Measurements from ENCODE around the gene PTPRJ.

The PTPRJ gene

DNA sequence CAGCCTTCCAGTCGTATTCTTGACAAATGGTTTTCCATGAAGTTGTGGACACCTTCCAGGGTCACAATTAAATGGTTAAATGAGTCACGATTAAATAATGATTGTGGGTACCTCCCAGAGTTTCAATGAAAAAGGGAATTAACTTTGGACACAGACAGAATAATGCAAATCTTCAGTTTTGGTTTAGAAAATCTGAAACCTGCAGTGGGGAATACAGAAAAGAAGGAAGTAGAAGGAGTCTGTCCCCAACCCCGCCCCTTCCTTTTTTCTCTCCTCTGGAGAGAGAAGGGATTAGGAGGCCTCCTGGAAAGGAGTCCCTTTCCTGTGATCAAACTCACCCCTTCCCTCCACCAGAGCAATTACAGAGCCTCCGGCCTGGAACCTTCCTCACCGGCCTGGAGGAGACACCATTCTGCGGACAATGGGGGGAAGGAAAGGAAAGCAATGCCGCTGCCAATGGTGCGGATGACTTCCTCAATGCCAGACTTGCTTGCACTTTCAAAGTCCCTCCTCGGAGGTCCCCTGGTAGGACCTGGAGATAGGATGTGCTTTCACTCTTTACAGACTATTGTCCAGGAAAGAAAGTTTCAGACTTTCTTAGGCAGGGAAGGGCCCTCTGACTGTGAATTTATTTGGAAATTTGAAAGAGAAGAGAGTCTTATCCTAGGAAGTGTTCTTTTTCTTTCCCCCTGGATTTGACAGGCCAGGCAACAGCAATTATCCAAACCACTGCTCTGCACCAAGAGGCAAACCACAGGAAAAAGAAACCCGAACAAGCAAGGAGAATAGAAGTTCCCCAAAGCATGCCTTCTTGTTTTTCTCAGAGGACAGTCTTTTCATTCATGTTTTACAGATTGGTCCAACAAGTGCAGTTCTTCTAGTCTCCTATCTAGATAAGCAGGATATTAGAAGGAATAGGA is 86.8 kb downstream of the PTPRJ start:
- no peak for DNase-seq (ENCODE audit: low read depth)

DNA sequence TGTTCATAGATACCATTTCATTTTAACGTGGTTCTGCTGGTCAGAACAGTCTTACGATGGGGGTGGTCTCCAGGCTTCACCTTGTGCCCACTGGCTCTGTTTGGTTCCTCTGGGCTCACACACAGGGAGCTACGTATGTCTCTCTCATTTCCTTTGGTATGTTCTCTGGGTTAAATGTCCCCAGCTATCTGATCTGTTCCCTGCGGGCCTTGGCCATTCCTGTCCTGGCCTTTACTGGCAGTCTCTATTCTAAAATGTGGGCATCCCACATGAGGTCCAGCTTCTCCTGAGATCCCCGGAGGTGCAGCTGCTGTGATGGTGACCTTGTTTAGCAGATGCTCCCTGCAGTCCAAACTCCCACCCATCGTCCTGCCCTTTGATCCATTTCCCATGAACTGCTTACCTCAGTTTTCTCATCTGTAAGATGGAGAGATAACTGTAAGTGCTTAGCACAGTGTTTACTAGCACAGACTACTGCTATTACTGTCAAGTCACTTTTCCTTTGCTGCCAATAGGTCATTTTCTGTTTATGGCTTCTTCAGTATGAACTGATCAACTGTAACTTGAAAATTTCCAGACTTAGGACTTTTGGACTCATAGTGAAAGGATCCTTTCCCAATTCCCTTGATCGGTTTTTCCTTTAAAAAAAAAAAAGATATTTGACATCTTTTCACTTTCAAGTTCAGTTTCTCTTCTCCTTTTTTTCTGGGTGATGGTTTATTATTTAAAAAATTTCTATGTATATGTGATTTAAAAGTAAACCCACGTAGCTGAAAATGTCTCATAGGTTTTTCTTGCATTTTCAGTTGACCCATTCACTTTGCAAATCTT is 92.9 kb downstream of the PTPRJ start:
- DNase-seq (ENCODE audit: low read depth), result no peak

DNA sequence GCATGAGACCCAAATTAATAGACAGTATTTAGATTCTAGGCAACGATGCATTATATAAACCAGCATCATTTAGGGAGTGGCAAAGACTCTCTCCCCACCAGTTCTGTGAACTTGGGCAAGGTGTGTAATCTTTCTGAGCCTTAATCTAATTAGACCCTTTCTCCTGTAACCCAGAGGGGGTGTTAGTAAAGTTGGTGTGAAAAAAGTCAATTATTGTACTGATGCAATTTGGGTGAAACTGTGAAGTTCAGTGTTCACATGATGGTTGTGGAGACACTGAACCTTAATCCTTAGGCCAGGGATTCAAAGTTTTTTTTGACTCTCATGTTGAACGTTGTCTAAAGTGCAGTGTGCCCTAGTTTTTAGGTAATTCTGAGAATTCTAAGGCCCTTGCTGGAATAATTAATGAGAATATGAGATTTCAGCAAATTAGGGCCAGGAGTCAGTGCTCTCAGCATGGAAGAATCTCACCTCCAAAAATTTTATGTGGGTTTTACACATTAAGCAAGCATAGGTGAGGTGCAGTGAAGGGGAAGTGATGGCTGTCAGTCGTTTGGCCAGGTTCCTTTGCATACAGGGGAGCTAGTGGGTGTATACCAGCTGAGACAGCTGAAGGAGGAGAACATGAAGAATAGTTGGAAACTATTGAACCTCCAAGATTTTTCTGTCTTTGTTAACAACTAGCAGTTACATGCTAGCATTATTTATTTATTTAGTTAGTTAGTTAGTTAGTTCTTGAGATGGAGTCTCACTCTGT is 94.2 kb downstream of the PTPRJ start:
- no peak for DNase-seq (ENCODE audit: low read depth)

DNA sequence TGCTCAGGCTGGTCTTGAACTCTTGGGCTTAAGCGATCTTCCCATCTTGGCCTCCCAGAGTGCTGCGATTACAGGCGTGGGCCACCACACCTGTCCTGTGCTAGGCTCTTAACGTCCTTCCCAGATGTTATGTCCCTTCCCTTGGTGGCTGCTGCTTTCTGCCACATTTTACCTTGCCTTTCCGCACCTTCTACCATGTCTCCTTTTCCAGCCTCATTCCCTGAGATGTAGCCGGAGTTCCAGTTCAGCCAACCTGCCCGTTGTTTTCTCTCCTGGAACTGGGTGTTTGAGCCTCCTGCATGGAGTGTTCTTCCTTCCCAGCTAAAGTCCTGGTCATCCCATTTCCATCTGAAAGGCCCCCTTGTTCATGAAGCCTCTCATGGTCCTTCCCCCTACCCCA is 95.3 kb downstream of the PTPRJ start:
- no peak for DNase-seq (ENCODE audit: low read depth)

DNA sequence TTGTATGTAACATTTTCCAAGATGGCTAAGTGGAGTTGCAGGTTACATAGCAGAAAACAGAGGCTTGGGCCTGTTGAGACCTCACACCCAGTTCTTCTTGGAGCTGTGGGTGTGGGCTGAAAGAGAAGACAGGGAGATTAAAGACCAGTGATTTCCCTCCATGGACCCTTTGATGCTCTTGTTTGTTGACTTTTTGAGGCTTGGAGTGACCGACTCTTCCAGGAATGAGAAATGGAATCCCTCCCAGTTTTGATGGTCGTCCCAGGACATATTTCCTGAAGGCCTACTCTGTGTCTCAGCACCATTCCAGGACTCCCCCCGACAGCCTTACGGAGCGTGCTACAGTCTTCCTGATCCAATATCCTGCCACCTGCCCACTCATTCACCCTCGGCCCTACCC is 96.9 kb downstream of the PTPRJ start:
- no peak for DNase-seq (ENCODE audit: low read depth)

DNA sequence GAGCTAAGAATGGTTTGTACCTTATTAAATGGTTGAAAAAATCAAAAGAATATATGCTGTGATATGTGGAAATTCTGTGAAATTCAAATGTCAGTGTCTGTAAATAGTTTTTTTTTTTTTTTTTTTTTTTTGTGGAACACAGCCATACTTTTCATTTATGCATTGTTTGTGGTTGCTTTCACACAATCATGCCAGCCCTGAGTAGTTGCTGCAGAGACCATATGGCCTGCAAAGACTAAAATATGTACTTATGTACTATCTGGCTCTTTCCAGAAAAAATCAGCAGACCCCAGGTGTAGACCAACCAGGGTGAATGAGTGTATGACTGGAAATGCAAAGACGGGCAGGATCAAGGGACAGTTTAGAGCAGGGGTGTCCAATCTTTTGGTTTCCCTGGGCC is 98.3 kb downstream of the PTPRJ start:
- no peak for DNase-seq (ENCODE audit: low read depth)

DNA sequence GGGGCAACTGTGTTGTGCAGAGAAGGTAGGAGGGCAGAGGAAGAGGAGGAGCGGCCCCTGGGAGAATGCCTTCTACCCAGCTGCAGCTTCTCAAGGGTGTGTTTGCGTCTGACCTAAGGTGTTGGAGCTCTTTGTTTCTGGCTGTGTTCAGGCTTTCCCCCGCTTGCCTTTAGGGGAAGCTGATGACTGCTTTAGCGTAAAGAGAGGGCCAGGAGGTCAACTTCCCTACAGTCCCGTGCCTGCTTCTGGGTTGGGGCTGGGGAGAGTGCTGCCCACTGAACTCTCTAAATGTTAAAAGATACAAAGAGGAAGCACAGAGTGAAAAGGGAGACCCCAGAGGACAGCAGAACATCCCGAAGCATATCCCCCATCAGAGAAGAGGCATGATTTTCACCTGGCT is 99.2 kb downstream of the PTPRJ start:
- DNase-seq (ENCODE audit: low read depth), result no peak

DNA sequence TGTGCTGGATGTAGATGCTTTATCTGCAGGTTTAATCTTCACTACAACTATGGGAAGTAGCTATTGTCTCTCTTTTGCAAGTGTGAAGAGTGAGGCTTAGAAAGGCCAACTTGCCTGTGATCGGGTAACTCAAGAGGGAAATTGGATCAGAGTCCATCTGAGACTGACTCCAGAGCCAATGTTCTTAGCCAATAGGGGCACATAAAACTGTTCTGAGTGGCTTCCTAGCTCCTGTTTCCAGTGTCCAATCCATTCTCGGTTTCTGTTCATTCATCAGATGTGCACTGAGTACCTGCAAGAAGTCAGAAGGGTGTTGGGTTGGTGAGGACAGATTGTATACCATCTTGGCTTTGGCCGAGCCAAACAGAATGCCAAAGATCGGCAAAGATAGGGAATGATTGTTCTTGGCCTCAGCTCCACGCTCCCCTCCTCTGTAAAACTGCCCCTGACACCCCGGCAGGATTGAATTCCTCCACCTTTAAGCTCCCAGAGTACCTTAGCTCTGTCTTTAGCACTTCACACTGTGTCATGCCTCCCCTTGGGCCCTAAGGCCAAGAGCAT is 100.0 kb downstream of the PTPRJ start:
- DNase-seq (ENCODE audit: low read depth), result no peak

DNA sequence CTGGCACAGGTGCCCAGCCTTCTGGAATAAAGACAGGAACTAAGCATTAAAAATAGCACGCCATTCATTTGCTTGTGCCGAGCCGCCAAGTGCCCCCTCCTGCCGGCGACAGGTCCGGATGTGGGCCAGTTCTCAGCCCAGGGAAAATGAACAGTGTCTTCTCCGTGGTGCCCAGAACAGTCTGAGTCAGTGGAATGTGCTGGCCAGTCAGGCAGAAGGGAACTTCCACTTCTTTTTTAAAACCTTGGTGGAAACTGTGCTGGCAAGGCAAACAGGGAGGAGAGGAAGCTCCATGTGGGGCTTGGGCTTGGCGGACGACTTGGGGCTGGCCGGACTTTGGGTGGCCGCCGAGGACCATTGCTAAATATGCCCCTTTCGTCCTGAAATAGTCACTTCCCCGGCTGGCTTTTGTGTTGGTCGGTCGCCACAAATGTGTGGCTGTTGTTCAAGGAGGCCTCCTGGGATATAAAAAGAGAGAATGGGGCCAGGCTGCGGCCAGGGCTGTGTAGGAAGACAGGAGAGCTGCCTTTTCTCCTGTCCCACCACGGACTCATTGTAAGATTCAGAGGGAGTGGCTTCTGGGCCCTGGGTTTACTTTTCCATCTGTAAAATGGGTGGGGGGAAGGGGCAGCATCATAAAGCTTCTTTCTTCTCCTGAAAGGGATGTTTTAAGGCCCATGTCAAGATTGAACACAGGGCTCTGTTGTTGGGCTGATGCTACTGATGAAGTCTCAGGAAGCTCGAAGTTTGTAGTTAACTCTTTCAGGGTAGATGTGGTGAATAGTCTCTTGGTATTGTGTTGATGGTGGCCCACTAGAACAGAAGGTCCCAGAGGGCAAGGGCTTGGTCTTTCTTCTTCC is 101.0 kb downstream of the PTPRJ start:
- DNase-seq (ENCODE audit: low read depth), result peak; percentile 60

DNA sequence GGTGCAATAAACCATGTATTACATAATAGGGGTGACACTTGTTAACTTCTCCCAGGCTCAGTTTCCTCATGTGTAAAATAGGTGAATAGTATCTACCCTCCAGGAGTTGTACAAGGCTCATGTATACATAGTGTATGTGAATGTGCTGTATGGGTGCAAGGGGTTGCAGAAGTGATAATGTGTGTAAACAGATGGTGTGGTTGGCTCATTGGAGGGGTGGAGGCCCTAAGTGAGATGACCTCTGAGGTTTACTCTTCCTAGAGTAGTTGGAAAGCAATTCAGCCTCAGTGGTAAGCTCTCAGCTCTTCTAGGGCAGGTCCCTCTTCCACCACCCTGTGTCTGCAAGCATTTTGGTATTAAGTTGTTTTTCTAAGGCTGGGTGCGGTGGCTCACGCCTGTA is 102.4 kb downstream of the PTPRJ start:
- no peak for DNase-seq (ENCODE audit: low read depth)

DNA sequence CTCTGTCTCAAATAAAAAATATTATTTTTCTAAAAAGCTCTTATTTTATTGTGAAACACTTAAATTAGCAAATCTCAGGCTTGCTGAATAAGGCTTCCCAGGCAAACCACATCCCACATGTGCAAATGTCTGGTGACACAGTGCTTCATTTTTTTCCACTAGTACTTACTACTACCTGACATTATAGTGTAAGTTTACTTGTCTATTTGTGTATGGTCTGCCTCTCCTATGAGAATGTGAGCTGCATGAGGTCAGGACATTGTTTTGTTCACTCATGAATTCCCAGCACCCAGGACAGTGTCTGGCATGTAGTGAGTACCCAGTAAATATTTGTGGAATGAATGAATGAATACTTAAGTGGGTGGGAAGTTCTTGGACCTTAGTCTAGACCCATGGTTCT is 103.1 kb downstream of the PTPRJ start:
- DNase-seq (ENCODE audit: low read depth), result no peak

DNA sequence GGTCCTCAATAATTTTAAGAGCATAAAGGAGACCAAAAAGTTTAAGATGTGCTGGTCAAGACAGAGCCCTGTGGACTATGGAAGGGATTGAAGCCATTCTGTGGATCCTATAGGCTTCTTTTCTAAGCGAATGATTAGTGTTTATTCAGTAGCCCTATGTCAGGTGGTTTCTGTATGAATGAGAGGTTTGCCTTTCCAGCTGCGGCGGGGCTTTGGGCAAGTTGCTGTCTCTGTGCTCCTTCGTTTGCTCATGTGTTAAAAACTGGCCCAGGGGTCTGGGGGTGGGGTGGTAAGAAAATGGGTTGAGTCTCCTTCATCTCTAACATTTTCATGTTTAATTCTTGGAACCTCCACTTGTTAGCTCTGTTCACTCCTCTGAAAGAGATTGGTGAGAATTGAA is 105.3 kb downstream of the PTPRJ start:
- no peak for DNase-seq (ENCODE audit: low read depth)

DNA sequence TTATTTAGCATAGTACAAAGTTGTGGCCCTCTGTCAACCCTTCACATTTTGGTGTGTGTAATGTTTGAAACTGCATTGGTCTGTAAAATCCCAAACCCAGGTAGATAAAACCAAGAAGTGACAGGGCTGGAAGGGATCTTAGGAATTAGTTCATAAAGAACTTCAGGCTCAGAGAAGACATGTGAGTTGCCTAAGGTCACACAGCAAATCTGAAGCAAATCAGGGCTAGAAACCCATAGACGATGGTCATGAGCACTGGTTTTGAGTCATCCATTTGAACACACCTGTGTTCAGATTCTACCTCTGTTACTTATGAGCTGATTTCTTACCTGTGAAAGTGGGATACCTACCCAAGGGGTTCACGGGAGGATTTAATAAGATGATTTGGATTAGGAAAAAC is 107.1 kb downstream of the PTPRJ start:
- no peak for DNase-seq (ENCODE audit: low read depth)

DNA sequence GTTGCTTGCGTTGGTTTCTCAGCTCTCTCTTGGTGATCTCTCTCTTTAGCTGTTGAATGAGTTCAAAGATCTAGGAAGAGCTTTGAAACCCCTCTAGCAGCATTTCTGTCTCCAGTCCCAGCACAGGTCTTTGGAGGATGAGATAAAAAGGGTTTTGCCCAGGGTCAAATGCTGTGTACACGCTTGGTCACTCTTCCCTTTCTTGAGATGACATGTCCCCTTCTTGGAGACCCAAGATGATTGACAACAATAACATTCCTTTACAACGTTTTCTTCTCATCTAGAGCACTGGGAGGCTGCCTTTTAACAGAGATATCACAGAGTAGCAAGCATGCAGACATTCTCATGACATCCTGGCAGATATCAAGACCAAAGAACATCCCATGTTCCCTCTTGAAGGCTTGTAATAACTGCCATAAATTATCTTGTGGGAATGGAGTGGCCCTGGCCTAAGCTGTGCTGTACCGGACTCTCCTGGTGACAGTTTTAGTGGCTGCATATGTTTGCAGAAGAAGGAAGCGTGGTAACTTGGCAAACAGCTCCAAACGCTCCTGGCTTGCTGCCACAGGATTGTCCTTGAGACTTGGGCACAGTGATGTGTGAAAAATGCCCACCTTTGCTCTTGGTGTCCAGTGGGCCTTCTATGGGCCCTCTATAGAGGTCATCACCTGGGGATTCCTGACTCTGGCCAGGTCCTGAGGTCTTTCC is 107.8 kb downstream of the PTPRJ start:
- no peak for DNase-seq (ENCODE audit: low read depth)

DNA sequence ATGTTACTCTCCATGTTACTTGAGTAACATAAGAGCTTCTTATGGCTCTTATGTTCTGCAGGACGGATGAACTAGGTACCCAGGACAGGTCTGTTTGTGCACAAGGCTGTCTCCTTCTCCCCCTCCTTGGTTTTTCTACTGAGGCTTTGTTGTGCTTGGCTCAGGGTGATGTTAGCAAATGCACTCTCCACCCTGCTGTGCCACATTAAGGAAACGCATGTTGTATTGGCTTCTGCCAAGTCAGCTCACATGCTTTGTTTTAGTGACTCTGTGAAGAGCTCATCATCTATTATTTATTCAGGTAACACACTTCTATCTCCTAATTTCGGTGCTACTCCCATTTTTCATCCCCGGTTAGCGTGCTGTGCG is 108.3 kb downstream of the PTPRJ start:
- DNase-seq (ENCODE audit: low read depth), result no peak

DNA sequence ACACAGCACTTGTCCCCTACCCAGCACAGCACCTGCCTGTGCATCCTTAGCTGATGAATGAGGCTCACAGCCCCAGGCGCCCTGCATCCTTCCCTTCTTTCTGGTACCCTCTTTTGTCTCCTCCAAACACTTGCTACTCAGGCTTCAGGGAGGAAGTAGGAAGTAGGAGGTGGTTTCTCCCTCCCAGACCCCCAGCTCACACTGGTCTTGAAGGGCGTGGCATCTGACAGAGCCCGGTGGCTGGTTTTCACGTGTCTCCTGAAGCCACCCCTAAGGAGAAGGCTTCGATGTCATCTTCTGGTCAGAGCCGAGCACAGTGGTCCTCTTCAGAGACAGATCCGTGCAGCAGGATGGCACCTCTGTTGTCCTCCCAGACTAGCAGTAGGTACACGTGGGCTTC is 109.8 kb downstream of the PTPRJ start:
- DNase-seq (ENCODE audit: low read depth), result no peak

DNA sequence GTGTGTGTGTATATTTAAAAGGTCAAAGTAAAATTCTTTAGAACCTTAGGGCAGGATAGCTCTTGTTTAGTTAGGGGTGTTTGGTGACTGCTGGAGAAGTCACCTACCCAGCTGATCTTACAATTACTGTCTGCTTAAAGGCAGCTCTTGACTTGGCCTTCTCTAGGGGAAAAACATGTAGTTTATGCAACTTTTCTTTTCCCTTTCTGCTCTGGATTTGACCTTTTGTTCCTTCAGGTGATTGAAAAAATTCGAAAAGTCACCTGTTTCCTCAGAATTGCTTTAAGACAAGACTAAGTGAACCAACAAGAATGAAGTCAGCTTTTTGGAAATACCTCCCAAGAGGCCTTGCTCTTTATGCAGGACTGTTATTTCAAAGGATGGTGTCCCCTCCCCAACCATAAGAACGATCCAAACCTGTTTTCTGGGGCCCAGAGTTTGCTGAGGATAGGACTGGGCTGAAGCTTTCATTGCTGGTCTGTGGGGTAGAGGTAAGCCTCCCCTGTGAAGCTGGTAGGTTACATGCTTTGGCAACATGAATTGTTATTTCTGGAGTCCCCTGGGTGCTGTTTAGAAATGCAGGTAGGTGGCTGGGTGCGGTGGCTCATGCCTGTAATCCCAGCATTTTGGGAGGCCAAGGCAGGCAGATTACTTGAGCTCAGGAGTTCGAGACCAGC is 111.2 kb downstream of the PTPRJ start:
- DNase-seq (ENCODE audit: low read depth), result no peak

DNA sequence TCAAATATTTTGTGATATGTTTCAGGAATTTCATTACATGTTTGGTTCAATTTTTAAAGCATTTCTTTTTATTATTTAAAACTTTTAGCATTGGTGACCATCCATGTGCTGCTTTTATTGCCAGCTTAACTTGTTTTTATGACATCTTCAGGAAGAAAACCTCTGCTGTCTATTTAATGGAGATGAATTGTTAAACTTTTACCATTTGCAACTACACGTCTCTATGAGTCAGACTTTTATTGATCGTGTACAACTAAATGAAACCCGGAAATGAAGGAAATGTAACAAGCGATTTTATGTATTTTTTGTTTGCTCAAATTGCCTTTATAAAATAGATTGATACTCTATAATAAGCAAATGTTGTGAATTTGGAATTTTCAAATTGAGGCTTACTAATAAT is 113.0 kb downstream of the PTPRJ start:
- no peak for DNase-seq (ENCODE audit: low read depth)

DNA sequence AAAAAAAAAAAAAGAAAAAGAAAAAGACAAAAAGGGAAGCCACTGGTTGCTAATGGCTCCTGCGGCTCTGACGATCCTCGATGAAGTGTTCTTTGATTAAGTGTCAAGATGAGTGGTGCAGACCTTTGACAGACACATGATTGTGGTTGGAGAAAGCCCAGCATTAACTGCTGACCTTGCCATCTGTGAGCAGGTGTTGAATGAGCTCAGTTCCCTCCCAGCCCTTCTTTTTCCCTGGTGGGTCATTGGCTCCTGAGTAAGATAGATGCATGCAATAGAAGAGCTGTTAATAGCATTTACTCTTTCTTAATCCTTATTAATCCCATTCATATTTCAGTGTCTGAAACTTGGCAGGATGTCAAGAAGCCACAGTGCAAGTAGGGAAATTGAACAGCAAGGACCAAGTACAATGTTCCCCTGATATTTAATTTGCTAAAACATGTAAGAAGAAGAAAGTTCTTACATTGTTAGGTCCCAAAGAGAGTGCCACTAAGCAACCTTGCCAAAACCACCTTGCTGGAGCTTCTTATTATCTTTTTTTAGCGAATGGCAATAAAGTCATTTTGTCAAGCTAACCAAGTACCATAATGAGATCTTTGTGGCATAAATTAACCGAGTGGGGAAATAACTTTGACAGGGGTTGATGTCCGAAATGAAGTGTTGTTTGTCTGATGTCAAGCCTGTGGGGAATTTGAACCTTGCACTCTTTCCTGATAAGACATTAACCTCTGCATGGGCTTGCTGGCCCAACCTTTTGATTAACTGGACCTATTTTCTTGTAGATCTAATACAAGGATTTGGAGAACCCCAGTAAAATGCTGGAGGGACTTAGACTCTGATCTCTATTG is 113.7 kb downstream of the PTPRJ start:
- DNase-seq (ENCODE audit: low read depth), result no peak
